Measurements from ENCODE around the gene CIDEB.

GRCh38 chr14:24355009-24355408 is 47.2 kb upstream of the CIDEB start:
- TF ChIP-seq CTCF (IDR thresholded peaks at IDR 0.05; ENCODE audit: low read length) (no peak), EZH2 (optimal IDR thresholded peaks at IDR 0.05; ENCODE audit: low read depth, low read length) (no peak)

Measured in MM.1S (cell line).